HG02852 (cell line): ENCODE measurements around the gene PTPRD.

Experiments
- ATAC-seq: cut with Tn5 transposase; IDR thresholded peaks from one replicate; pipeline ENCODE4 v1.9.1; 2021; ENCODE audit warnings: mild to moderate bottlenecking, moderate library complexity; ENCODE audit not compliant: unreplicated experiment

PTPRD gene

GRCh38 chr9:8494571-8494970 lies 2118.2 kb downstream of the PTPRD start:
- no peak for ATAC-seq

GRCh38 chr9:8492679-8493078 lies 2120.1 kb downstream of the PTPRD start:
- no peak for ATAC-seq

GRCh38 chr9:8492024-8492423 lies 2120.8 kb downstream of the PTPRD start:
- ATAC-seq = no peak

GRCh38 chr9:8491563-8491962 lies 2121.2 kb downstream of the PTPRD start:
- no peak for ATAC-seq

DNA sequence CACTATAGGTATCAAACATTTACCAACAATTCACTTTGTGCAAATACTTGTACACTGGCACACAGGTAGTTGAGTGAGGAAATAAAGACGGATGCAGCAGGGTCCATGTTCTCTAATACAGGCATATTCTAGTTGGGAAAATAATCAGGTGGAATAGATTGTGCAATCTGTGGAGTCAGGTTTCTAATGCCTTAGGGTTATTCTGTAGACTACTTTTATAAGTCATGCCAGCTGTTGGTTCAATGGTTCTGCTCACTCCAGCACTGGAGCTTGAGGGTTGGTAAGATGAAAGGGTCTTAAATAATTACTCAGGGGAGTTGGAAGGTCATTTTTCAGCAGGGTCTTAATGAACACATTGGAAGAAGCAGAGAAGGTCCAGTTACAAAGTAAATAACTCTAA lies 2123.0 kb downstream of the PTPRD start:
- ATAC-seq = no peak

GRCh38 chr9:8486095-8486494 lies 2126.7 kb downstream of the PTPRD start:
- no peak for ATAC-seq

- peak; percentile 61 for ATAC-seq
These were observed 2128.1 kb downstream of the PTPRD start for GRCh38 chr9:8484597-8485191.

DNA sequence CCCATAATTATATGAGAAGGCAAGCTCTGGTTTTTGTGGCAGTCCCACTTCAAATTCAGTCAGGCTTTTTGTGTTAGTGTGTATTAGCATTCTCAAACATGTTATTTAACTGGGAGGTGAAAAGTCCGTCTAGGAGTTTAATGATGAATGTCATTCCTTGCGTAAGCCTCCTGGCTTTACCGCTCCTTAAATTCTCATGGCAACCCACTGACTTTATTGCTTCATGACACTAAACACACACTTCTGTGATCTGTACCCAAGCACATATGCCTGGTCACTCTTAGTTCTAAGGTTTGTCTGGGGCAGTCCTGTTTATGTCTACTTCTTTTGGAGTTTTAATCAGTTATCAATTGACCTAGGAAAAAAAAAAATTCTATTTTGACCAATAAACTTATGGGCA lies 2135.4 kb downstream of the PTPRD start:
- no peak for ATAC-seq

DNA sequence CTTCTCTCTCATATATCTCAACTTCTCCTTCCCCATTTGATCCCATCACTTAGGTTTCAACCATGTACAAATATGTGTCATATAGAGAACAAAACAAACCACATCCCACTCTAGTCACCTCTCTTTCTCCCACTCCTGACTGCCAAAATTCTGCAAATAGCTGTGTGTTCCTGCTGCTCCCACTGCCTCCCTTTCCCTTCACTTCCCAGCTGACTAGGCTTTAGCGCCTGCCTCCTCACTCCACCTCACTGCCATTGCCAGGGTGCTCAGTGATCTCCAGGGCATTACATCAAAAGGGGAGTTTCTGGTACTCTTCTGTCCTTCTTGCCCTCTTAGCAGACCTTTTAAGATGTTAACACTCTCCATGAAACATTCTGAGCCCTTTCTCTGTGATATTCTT lies 2137.9 kb downstream of the PTPRD start:
- no peak for ATAC-seq

DNA sequence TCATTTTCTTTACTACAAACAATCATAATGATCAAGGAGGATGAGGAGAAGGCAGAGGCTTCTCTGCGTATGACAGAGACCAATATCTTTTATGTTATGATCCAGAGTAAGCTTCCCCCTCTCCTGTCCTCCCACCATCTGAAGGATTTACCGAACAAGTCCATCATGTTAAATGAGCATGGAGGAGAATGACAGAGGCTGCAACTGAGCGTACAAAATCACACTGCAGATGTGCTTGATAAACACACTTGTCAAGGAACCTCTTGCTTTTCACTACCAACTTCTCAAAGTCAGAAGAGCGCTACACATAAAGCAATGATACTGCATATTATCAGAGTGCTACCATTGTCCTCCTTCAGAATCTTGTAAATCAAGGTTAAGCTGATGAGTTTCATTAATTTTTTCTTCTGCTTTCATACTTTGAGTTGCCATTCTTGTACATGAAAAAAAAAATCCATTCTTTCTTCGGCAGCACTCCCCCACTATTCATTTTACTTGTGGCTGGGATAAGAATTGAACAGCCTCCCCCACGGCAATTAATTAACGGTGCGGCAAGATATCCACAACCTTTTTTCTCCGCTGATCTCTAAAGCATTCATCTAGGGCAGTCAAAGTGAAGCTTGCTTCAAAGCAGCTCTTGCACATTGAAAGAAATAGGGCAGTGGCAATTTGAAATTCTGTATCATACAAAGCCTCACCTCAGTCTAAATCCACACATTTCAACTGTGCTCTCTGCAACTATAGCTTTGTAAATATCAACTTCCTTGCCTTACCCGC lies 2139.4 kb downstream of the PTPRD start:
- no peak for ATAC-seq

GRCh38 chr9:8468045-8468637 lies 2144.7 kb downstream of the PTPRD start:
- ATAC-seq = no peak

DNA sequence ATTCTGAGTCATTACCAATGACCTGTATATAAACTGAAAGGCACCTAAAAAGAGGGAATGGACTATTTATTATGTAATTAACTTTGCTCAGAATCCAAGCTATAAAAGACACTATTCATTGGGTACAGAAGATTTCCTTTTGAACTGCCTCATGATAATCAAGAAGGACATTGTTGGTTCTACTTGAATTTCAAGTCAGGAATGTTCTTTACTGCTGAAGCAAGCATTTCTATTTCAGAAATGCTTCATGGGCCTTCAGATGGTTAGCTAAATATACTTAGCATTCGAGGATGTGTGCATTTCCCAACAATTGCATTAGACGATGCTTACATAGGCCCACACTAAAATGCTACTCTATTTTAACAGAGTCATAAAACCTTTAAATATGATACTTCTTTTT lies 2155.0 kb downstream of the PTPRD start:
- no peak for ATAC-seq

DNA sequence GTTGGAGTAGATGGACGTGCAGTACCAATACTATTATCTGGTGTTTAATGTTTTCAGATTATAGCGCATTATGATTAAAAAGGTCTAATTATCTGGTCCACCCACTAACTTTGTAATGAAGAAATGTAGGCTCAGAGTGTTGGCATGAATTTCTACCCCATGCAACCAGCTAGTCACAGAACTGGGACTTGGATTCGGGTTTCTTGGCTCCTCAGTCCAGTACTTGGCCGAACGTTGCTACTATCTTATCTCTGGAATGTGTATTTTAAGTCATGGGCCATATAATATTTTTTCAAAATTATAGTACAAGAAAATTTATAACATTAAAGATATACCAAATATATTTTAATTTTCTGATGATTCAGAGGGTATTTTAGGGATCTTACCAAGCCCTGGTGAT lies 2155.7 kb downstream of the PTPRD start:
- ATAC-seq = no peak

- ATAC-seq = no peak
These were observed 2156.5 kb downstream of the PTPRD start for GRCh38 chr9:8456344-8456743.

DNA sequence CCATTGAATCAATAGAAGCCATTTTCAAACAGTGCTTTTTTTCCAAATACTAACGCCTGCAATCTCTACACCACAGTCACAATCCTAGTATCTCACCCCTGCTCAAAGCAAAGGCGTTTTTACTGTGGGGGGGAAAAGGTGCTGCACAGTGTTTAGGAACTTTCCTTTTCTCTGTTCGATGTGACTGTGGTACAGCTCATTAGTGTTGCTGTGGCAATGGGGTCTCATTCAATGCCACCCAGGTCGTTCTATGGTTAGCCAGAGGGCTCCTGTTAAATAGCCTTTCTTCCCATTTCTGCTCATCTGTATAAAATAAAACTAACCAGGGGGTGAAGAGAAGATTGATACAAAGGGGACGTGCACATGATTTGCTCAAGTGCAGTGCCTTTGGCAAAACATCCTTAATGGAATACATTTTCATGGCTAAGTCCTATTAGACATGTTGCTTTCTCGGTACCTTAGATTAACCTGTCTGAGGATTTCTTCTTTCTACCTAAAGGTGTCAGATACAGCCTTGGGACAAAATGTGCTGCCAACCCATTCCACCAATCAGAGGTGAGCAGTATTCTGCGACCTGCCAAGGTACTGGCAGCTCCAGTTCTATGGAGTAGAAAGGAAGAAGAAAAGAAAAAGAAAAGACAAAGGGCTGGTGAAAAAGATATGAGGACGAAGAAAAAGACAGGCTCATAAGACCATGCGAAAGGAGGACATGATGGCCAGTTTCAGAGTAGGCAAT lies 2161.8 kb downstream of the PTPRD start:
- ATAC-seq = no peak

DNA sequence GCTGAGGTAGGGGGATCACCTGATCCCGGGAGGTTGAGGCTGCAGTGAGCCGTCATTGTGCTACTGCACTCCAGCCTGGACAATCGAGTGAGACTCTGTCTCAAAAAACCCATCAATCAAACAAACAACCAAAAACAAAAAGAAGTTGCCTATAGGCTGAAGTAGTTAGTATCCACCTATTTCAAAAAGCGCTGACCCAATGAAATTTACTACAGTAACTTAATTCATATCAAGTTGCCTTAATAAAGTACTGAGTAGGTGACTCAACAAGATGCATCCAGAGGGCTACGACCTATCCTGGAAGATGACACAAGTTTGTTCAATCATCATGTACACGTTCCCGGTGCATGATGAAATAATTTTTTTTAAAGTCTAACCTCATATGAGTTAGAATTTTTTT lies 2164.6 kb downstream of the PTPRD start:
- no peak for ATAC-seq

DNA sequence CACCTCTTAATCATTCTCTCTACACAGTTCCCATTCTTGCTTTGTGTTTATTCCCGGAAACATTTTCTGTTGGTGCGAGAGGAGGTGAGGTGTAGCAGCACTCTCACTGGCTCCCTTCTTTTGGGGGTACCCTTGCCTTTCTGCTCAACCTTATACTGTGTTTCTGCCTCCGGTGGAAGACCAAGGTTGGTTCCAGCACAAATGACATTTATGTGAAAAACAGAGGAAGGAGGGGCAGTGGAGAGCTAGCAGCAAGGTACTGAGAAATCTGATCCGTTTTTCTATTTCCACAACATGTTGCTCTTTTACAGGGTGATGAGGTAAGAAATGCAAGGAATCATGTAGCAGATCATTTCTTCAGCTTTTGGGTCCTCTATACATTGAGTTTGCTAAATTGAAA lies 2165.2 kb downstream of the PTPRD start:
- no peak for ATAC-seq

GRCh38 chr9:8437876-8438275 lies 2174.9 kb downstream of the PTPRD start:
- no peak for ATAC-seq

DNA sequence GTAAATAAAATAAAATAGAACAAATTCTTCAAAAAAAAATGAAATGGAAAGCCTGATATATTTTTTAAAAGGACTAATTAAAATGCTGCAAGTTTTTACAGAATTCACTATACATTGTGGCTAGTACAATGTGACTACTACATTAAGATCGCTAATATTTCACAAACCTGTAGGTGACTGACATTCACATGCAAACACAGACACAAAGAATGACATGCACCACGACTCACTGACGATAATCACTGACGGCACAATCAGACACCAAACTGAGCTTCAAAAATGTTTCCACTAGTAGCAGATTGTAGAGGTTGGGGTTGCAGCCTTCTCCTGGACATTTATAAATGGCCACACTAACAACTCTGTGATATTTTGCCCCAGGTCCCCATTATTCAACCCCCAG lies 2175.5 kb downstream of the PTPRD start:
- ATAC-seq = no peak

- ATAC-seq = no peak
These were observed 2176.0 kb downstream of the PTPRD start for GRCh38 chr9:8436786-8437185.

DNA sequence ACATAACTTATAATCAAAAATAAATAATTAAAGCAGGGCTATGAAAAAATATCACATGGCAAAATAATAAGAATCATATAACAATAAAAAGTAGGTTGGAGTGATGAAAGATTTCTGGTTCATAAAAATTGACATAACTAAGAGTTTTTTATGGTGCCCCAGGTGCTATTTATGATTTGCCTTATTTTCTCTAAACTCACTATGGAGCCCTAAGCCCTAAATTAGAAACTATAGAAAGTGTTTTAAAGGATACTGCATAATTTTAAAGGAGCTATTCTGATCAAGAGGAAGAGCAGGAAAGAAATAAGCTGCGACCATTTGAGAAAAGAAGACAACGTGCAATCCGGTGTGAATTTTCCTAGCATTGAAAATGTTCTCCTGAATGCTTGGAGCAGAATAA lies 2178.2 kb downstream of the PTPRD start:
- ATAC-seq = no peak

GRCh38 chr9:8432224-8432623 lies 2180.6 kb downstream of the PTPRD start:
- ATAC-seq = no peak
